ENCODE measurements around the gene ABL2.

DNA sequence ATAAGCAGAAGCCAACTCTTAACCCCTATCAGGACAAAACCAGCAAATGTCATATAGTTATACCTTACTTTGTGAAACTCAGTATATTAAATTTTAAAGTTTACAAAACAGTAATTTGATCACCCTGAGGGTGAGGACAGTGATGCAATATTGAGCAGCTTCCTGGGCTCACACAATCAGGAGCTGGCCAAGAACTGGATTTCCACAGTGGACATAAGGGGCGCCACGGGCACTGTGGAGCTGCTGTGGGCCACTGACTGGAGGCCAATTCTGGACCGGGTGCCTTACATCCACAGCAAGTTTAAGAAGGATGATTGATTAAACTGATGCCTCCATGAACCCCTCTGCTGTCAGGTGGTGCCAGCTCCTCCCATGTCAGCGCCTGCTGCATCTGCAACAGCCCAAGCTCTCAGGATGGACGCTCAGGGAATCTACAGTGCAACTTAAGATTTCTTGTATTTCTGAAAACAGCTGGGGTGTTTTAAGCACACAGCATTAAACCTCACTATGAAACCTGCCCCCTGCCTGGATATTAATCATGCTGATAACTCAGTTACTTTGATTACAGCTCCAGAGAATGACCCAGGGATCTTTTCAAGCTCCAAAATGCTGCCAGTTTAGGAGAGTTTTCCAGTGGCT lies 91.7 kb downstream of the ABL2 start:
- TF ChIP-seq CTCF (IDR thresholded peaks at IDR 0.05) (no peak), EP300 (IDR thresholded peaks at IDR 0.05) (no peak), POLR2A (IDR thresholded peaks at IDR 0.05) (no peak)
